ENCODE data around the gene MOB3A.

DNA sequence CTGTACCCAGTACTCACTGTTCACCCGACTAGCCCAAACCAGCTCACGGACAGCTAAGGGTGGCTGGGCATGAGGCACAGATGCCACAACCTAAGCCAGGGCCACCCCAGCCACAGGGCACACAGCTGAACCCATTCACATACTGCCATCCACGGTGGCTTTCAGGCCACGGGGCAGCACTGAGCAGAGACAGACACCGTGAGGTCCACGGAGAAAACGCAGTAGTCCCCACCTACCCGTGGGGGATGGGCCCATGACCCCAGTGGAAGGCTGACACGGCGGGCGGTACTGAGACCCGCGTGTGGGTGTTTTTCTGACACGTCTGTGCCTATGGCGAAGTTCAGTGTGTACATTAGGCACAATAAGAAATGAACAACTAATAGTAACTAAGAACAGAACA is 26.1 kb upstream of the MOB3A start:
- TF ChIP-seq GATA2 (IDR thresholded peaks at IDR 0.05; ENCODE audit: low read depth, low read length) (no peak), GATA3 (IDR thresholded peaks at IDR 0.05; ENCODE audit: low read depth, low read length) (no peak)

Data from SH-SY5Y (cell line).